Neural cell (in vitro differentiated cells): ENCODE measurements around the gene CYP2W1. TPM values are rescaled to one million over a fixed set of nuclear protein-coding genes. Genes with fewer than 3 reads are reported as not detected.
A peak's percentile ranks its signal among the peaks of the same experiment; 100 is the strongest.

Experiments
- H2AFZ ChIP-seq: fragments of 200-600, 300-800 bp; sonication (generic), shearing (Covaris generic); 2 replicates; pipeline ENCODE4 v1.6.0; 2014; ENCODE audit warnings: low read depth, mild to moderate bottlenecking, antibody characterized with exemption, low read length, moderate library complexity
- H3F3A ChIP-seq: fragments of 200-600 bp; shearing (Covaris generic); 2 replicates; pipeline ENCODE4 v1.6.1; 2016; ENCODE audit warnings: mild to moderate bottlenecking, moderate library complexity, mixed read lengths, antibody characterized with exemption, low read length; ENCODE audit not compliant: insufficient read depth, poor library complexity, severe bottlenecking
- H3K27ac ChIP-seq: fragments of 200-600, 300-800 bp; sonication (generic), shearing (Covaris generic); 2 replicates; pipeline ENCODE4 v1.5.1; 2014; ENCODE audit warnings: mild to moderate bottlenecking, low read length, moderate library complexity
- H3K27me3 ChIP-seq: fragments of 300-800, 200-600 bp; sonication (generic), shearing (Covaris generic); 2 replicates; pipeline ENCODE4 v1.6.0; 2014; ENCODE audit warnings: mild to moderate bottlenecking, low read depth, low read length, moderate library complexity; ENCODE audit not compliant: insufficient read depth
- H3K36me3 ChIP-seq: fragments of 300-800, 200-600 bp; sonication (generic), shearing (Covaris generic); 2 replicates; pipeline ENCODE4 v1.5.1; 2014; ENCODE audit warnings: mild to moderate bottlenecking, antibody characterized with exemption, low read length, moderate library complexity; ENCODE audit not compliant: insufficient read depth
- H3K4me2 ChIP-seq: fragments of 300-800, 200-600 bp; sonication (generic), shearing (Covaris generic); 2 replicates; pipeline ENCODE4 v1.6.0; 2014; ENCODE audit warnings: mild to moderate bottlenecking, low read length
- H3K4me3 ChIP-seq: fragments of 300-800, 200-600 bp; sonication (generic), shearing (Covaris generic); 2 replicates; pipeline ENCODE4 v1.5.1; 2014; ENCODE audit warnings: mild to moderate bottlenecking, low read length, moderate library complexity
- H3K79me2 ChIP-seq: fragments of 200-600 bp; shearing (Covaris generic); replicated peaks from 2 replicates; pipeline ENCODE4 v1.6.0; 2014; ENCODE audit warnings: mild to moderate bottlenecking, low read length, moderate library complexity; ENCODE audit not compliant: insufficient read depth
- H3K9ac ChIP-seq: fragments of 300-800, 200-600 bp; sonication (generic), shearing (Covaris generic); 2 replicates; pipeline ENCODE4 v1.6.1; 2016; ENCODE audit warnings: mild to moderate bottlenecking, low read length, mixed read lengths
- H3K9me2 ChIP-seq: fragments of 200-600 bp; shearing (Covaris generic); 2 replicates; pipeline ENCODE4 v1.6.1; 2016; ENCODE audit warnings: mild to moderate bottlenecking, low read length, mixed read lengths; ENCODE audit not compliant: insufficient read depth
- H3K9me3 ChIP-seq: fragments of 200-600, 300-800 bp; sonication (generic), shearing (Covaris generic); 2 replicates; pipeline ENCODE4 v1.6.1; 2016; ENCODE audit warnings: mild to moderate bottlenecking, mixed run types, low read length, moderate library complexity, mixed read lengths
- H4K20me1 ChIP-seq: fragments of 200-600 bp; shearing (Covaris generic); 2 replicates; pipeline ENCODE4 v1.6.1; 2016; ENCODE audit warnings: mild to moderate bottlenecking, mixed run types; ENCODE audit not compliant: insufficient read depth
- CTCF ChIP-seq: fragments of 450-650 bp; IDR thresholded peaks from 2 replicates; pipeline ENCODE4 v1.5.1; 2014; ENCODE audit warnings: antibody characterized with exemption, mild to moderate bottlenecking, moderate library complexity; ENCODE audit not compliant: poor library complexity, severe bottlenecking
- EP300 ChIP-seq: fragments of 450-650 bp; conservative IDR thresholded peaks from 2 replicates; pipeline ENCODE4 v1.6.1; 2014; ENCODE audit warnings: antibody characterized with exemption, mild to moderate bottlenecking, moderate library complexity; ENCODE audit not compliant: poor library complexity, severe bottlenecking
- EZH2 ChIP-seq: fragments of 200-600, 300-800 bp; shearing (Covaris generic), sonication (generic); IDR thresholded peaks from 2 replicates; pipeline ENCODE4 v1.6.1; 2014; ENCODE audit warnings: antibody characterized with exemption, low read length, borderline replicate concordance, mild to moderate bottlenecking; ENCODE audit not compliant: insufficient read depth, poor library complexity, severe bottlenecking
- MXI1 ChIP-seq: fragments of 450-650 bp; conservative IDR thresholded peaks from 2 replicates; pipeline ENCODE4 v1.6.1; 2014; ENCODE audit warnings: antibody characterized with exemption, mild to moderate bottlenecking; ENCODE audit not compliant: poor library complexity, severe bottlenecking
- POLR2AphosphoS5 ChIP-seq: IDR thresholded peaks from 2 replicates; pipeline ENCODE4 v1.6.1; 2012
- RAD21 ChIP-seq: fragments of 450-650 bp; conservative IDR thresholded peaks from 2 replicates; pipeline ENCODE4 v1.6.1; 2014; ENCODE audit warnings: antibody characterized with exemption, mild to moderate bottlenecking, moderate library complexity
- REST ChIP-seq: IDR thresholded peaks from 2 replicates; pipeline ENCODE4 v1.6.1; 2012; ENCODE audit warnings: borderline replicate concordance
- SMC3 ChIP-seq: fragments of 450-650 bp; conservative IDR thresholded peaks from 2 replicates; pipeline ENCODE4 v1.6.1; 2014; ENCODE audit warnings: antibody characterized with exemption, mild to moderate bottlenecking, moderate library complexity; ENCODE audit not compliant: poor library complexity
- TAF1 ChIP-seq: IDR thresholded peaks from 2 replicates; pipeline ENCODE4 v1.6.1; 2012; ENCODE audit warnings: low read depth
- polyA plus RNA-seq: library from polyadenylated mRNA; depleted of rRNA; stranded (reverse); fragments of >200 nt; gene quantifications from 2 replicates; pipeline ENCODE4 v1.2.3, GENCODE V29; 2014

The CYP2W1 gene
- polyA plus RNA-seq, 1 donor from 2014 or later, result not detected

- Histone ChIP-seq H2AFZ (peak overlapping the region; percentile 69), H3K9me2 (no peaks in the 10 kb centered on the region), H3K4me3 (peak overlapping the region; percentile 91), H3F3A (no peaks in the 10 kb centered on the region), H3K9me3 (no peaks in the 10 kb centered on the region), H3K79me2 (peaks cover 55% of the 10 kb centered on the region), H4K20me1 (peaks cover 13% of the 10 kb centered on the region), H3K27ac (peak overlapping the region; percentile 92), H3K9ac (peak overlapping the region; percentile 88), H3K36me3 (peaks cover 11% of the 10 kb centered on the region), H3K27me3 (no peaks in the 10 kb centered on the region), H3K4me2 (peak overlapping the region; percentile 65)
- TF ChIP-seq TAF1 (no peak), EP300 (peak; percentile 48), RAD21 (peak; percentile 22), SMC3 (peak; percentile 26), POLR2AphosphoS5 (peak; percentile 91), MXI1 (peak; percentile 58), REST (no peak)
Measured at GRCh38 chr7:1028044-1028770, 45.2 kb downstream of the CYP2W1 start.

- H4K20me1 ChIP-seq, result peaks cover 13% of the 10 kb centered on the region
- no peaks in the 10 kb centered on the region for H3K9me2 ChIP-seq
- H3K79me2 ChIP-seq, result peaks cover 47% of the 10 kb centered on the region
- peak overlapping the region; percentile 69 for H2AFZ ChIP-seq
- no peaks in the 10 kb centered on the region for H3F3A ChIP-seq
- H3K27me3 ChIP-seq, result no peaks in the 10 kb centered on the region
- TF ChIP-seq EZH2 (no peak), MXI1 (no peak), TAF1 (no peak), CTCF (no peak), SMC3 (no peak), RAD21 (no peak), POLR2AphosphoS5 (no peak), REST (no peak), EP300 (no peak)
- H3K4me3 ChIP-seq, result peak overlapping the region; percentile 91
- peaks cover 11% of the 10 kb centered on the region for H3K36me3 ChIP-seq
- peak overlapping the region; percentile 92 for H3K27ac ChIP-seq
- H3K9ac ChIP-seq, result peak overlapping the region; percentile 88
- H3K9me3 ChIP-seq, result no peaks in the 10 kb centered on the region
- peak overlapping the region; percentile 65 for H3K4me2 ChIP-seq
Measured at GRCh38 chr7:1028775-1029636, 46.0 kb downstream of the CYP2W1 start.
